Fibroblast of gingiva (primary cell): ENCODE measurements around the gene IFI27L2.
"Not testable (repeated sequence)": the region's sequence is repeated elsewhere in the genome, so short reads cannot be mapped to it uniquely, and the experiment has no call there.

ENCODE experiments used
- DNase-seq: peaks from one replicate; pipeline ENCODE4 v3.0.0-alpha.2; 2011; ENCODE audit warnings: low read depth

The IFI27L2 gene, protein sequence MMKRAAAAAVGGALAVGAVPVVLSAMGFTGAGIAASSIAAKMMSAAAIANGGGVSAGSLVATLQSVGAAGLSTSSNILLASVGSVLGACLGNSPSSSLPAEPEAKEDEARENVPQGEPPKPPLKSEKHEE

DNA sequence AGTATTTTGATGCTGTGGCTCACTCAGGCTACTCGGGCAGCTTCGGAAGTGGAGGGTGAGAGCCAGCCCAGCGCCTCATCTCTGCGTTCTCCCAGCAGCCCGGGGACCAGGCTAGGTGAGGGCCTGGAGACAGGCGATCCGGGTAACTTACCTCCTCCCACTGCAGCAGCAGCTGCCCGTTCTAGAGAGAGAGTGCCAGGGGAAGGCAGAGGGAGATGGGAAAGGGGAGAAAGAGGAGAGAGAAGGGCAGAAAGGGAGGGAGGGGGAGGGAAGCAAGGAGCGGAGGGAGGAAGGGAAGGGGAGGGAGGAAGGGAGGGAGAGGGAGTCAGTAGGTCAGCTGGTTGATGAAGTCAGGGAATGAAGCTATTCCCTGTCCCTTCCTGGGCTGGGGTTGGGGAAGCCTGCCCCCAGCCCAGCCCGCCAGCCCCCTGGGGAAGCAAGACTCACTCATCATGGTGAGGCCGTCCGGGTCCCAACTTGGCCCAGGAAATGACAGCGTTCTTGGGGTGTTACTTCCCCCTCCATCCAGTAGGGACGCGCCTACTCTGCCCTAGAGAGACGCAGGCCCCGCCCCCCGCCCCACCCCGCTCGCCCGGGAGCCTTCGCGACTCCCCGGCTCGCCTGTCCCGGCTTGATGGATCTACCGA, at the start of gene IFI27L2:
Gene IFI27L2, minus strand, starts transcription at position 494 of the 647 bp plus-strand sequence. Its CDS starts 40 bp downstream, at position 454.
- peak; percentile 86 for DNase-seq

DNA sequence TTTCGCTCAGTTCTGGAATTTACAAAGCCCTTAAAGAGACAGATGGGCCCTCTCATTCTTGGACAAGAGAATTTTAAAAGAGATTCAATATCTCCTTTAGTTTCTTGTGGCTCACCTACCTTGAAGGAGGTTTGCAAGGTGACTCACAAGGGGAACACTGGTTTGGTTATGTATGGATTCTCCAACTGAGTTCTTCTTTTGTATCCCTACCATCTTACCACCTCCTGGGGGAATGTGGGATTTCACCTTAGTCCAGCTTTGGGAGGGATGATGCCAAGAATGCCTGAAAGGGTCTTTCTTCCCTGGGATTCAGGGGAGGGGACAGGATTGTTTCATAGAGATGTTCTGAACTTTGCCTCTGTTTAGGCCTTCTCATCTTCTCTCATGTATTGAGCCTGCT, 48.4 kb upstream of the IFI27L2 start:
- no peak for DNase-seq

DNA sequence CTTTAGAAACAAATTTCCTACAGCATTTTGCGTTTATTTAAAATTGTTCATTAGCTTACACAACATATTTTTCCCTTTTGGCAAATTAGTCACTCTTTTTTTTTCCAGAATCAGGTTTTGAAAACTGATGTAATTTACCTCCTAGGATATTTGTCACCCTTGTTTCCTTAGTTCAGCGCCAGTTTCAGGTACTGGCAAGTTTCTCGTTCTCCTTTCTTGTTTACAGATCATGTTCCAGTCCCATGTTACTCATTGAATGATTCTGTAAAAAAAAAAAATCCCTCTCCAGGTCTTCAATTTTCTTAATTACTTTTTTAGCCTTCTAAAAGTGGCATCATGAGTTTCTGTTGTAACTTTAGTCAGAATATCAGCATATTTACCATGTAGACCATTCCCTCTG, 47.4 kb upstream of the IFI27L2 start:
- DNase-seq, result no peak

DNA sequence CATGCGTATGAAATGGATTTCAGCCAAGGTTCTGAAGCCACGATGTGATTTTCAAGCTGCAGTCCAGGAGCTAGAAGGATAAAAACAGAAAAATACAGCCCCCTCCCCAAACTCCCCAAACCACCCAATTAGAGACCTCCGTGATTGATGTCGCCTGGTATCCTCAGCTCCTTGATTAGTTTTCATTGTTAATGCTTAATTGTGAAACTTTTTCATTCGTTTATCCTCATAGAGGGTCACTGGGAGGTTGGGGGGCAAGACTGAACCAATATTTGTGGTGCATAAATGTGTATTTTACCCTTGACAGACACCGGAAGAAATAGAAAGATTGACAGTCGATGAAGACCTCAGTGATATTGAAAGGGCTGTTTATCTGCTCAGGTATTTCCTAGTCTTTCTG, 46.3 kb upstream of the IFI27L2 start:
- no peak for DNase-seq

DNA sequence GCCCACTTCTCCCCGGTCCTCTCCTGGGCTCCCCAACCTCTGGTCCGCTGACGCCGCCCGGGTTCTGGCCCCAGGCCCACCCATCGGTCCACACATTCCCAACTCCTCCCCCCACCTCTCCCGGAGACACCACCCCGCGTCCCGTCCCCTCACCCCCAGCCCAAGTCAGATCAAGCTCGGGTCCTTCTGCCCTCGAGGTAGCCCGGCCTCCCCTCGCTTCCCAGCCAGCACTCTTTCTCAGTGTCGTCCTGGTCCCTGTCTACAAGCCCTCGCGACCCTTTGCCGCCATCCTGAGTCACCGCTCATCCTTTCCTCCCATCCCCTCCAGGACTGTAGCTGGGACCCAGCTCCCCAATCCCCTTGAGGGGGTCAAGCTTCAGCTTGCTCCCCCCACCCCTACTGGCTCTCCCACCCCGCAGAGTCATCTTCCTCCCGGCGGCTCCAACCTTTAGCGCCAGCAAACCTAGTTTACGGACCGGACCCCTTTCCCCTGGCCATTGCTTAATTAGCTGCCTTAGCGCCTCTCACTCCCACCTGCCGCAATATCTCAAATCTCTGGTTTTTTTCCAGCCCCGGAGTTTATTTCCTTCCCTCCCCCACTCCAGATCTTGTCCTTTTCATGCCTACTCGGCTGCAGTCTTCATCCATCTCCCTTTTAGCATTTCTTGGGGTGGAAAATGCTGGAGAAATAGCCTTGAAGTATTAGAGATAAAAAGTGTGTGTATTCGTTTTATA, 45.8 kb upstream of the IFI27L2 start:
- no peak for DNase-seq

DNA sequence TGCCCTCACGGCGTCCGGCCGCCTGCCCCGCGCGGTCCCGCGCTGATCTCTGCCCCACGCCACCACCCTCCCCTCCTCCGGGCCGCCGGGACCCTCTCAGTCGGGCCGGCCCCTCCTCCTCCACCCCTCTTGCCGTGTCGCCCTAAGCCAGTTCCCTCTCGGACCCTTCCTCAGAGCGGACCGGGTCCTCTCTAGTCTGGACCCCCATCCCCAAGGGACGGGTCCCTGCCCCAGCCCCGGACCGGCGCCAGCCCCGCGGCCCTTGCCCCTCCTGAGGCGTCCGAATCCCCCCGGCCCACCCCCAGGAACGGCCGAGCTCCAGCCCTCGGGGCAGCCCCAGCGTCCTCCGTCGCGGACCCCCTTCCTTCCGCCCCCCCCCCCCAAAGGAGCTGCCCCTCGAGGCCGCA, 45.2 kb upstream of the IFI27L2 start:
- DNase-seq, result no peak

DNA sequence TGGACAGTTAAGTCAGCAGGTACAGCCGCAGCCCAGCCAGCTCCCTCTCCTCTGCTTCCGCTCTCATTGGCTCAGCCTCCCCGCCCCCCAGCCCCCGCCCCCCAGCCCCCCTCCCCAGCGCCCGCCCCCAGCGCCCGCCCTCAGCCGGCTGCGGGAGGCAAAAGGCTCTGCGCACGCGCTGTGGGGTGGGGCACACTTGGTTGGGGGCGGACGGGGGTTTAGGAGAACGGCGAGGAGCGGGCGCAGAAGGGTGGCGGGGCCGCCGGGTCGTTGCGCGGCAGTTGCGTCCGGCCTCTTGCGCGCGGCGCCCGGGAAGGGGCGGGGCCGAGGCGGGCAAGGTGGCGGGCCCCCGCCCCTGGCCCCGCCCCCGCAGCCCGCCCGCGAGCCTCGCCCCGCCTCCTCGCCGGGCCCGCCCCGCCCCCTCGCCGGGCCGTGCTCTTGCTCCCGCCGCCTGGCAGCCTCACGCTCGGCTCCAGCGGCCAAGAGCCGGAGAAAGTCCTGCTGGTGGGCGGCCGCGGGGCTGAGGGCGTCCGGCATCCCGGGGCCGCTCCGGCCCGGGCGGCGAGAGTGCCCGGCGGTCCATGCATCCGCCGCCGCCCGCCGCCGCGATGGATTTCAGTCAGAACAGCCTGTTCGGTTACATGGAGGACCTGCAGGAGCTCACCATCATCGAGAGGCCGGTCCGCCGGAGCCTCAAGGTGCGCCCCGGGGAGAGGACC, 44.6 kb upstream of the IFI27L2 start, which contains the start of gene PPP4R4:
Gene PPP4R4, plus strand, starts transcription at position 438 of the 719 bp plus-strand sequence. Its CDS starts 144 bp downstream, at position 582.
- DNase-seq, result peak; percentile 84

DNA sequence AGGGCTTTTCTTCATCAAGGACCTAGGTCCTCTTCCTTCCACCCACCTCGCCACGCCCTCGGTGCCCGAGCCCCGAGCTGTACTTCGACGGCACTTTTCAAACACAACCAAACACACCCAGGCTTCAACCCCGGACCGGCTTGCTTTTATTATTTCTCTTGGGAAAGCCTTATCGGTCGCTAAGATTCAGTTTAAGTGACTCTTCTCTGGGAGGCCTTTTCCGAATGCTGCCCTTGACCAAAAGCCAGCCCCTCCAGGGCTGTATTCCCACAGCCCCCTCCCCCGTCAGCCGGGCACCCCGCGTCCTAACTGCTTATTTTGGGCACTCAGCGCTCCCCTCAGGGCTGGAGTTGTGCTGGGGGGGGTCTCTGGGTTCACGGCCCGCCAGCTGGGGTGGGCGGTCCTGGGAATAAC, 44.1 kb upstream of the IFI27L2 start:
- DNase-seq, result no peak

DNA sequence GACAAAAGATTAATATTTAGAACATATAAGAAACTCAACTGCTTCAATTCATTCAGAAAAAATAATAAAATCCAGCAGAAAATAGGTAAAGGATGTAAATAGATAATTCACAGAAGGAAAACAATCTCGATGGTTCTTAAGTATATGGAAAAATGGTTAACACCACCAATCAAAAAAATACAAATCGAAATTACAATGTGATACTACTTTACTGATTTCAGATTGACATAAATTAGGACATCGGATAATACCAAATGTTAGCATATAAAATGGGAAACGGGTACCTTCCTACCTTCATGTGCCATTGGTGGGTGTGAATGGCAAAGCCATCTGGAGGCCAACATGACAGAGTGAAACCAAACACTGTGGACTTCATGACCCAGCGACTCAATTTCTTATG, 43.1 kb upstream of the IFI27L2 start:
- DNase-seq, result no peak

DNA sequence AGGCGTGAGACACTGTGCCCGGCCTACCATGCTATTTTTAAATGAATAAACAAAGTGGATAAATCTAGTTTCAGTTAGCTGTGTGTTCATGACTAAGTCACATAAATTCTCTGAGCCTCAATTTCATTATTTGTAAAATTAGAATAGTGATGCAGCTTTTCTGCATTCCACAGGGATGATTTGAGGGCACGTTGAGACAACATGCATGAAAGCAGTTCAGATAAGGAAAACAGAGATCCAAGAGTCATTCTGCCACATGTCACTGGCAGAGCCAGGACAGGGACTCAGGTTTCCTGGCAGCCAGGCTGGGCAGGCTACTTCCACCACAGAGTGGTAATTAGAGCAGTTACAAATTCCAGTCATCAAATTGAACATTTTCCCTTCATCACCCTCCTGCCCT, 41.8 kb upstream of the IFI27L2 start:
- DNase-seq, result peak; percentile 6

DNA sequence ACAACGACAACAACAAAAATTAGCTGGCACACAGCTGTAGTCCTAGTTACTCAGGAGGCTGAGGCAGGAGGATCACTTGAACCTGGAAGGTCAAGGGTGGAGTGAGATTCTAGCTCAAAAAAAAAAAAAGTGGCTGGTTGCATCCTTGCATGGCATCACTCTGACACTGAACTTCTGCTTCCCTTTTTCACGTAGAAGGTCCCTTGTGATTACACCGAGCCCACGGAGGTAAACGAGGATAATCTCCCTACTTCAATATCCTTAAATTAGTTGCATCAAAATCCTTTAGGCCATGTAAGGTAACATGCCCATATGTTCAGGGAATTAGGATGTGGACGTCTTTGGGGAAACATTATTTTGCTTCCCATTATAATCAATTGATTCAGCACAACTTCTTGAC, 40.7 kb upstream of the IFI27L2 start:
- DNase-seq, result no peak

DNA sequence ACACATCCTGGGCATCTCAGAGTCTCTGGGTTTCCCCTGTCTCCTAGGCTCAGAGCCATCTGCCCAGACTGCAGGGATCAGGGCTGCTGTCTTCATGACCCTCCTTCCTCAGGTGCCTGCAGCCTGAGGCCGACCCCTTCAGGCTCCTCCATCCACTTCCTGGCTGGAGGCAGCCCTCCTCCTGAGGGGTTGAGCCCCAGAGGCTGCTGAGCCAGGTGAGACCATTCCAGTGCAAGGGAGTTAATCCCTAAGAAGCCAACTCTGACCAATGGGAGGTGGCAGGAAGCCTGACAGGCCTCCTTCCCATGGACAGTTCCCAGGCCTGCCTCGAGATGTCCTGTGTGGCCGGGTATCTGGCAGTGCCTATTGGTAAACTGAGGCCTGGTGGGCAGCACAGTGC, 36.3 kb upstream of the IFI27L2 start:
- DNase-seq, result no peak

DNA sequence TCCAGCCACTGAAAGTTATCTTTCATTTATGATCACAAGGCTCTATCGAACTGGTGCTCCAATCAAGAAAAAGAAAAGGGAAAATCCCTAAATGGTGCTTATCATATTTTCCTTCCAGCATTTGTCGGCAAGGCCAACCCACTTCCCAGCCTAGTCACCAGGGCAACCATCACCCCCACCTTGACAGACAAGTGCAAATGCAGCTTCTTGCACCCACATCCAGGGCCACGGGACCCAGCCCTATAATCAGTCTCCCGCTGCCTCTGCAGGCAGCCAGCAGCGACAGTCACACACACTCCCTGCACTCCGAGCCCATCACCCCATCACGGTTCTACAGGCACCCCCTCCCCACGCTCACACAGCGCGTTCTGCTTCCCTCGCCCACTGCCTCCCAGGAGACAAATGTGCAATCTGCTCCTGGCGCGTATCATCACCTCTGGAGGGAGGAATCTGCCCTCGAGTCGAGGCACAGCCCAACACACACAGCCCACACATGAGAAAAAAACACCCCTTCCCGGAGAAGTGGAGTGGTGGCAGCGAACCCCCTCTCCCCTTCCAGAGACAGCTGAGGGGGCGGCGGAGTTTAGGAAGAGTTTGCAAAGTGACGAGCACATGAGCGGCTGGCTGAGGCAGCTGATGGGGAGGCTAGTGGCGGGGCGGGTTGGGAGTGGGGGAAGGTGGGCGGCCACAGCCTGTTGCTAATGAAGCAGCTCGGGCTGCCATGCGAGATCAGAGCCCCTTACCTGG, 35.5 kb upstream of the IFI27L2 start:
- DNase-seq, result no peak

DNA sequence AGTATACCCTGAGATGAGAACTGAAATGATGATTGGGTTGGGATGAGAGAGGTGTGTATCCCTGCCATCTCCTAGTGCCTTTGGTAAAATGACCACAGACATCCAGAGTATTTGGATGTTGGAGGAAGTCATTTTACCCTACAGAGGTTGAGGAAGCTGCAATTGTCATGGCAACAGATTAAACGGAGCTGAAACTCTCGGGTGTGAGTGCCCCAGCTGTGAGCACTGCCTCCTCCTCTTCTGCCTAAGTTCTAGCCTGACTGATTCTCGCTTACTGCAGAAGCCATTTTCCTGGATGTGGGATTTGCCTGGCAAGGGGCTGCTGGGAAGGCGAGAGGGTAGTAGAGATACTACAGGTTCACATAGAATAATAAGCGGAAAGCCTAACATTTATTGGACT, 34.4 kb upstream of the IFI27L2 start:
- no peak for DNase-seq

DNA sequence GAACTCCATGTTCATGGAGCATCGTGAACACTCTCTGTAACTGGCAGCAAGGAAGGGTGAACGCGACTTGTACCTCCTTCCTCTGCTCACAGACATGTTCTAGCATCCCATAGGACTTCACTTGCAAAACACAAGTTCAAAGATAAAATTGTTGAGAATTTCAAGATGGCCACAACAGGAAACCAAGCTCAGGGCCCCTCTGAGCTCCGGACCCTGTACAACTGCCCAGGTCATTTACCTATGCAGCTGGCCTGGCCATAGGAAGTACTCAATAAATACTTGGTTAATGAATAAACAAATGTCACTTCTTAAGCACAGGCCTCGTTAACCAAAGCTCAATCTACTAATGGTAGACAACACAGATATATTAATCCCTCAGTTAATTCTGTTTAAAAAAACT, 33.1 kb upstream of the IFI27L2 start:
- DNase-seq, result no peak

DNA sequence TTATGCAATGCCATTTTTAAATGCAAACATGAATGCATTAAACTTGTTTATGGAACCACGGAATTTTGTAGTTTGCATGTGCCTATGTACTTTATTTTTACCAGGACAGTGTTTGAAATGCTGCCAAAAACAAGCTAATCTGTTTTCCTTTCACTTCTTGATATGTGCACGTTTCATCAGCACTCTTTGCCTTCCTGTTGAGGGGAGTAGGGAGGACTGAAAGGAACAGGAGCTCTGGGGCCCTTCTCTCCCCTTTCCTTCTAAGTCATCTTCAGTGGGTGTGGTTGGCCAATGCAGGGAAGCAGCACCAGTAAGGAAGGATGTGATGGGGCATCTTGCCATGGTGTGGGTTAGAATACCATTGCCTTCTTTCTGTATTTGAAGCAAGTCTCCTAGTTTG, 32.6 kb upstream of the IFI27L2 start:
- DNase-seq, result no peak

DNA sequence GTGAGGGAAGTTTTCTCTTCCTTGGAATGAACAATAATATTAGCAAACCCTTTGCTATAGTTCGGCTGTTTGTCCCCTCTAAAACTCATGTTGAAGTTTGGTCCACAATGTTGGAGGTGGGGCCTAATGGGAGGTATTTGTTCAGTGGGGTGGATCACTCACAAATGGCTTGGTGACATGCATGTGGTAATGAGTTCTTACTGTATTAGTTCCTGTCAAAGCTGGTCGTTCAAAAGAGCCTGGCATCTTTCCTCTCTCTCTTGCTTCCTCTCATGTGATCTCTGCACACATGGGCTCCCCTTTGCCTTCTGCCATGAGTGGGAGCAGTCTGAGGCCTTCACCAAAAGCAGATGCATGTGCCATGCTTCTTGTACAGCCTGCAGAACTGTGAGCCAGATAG, 31.7 kb upstream of the IFI27L2 start:
- DNase-seq, result no peak

DNA sequence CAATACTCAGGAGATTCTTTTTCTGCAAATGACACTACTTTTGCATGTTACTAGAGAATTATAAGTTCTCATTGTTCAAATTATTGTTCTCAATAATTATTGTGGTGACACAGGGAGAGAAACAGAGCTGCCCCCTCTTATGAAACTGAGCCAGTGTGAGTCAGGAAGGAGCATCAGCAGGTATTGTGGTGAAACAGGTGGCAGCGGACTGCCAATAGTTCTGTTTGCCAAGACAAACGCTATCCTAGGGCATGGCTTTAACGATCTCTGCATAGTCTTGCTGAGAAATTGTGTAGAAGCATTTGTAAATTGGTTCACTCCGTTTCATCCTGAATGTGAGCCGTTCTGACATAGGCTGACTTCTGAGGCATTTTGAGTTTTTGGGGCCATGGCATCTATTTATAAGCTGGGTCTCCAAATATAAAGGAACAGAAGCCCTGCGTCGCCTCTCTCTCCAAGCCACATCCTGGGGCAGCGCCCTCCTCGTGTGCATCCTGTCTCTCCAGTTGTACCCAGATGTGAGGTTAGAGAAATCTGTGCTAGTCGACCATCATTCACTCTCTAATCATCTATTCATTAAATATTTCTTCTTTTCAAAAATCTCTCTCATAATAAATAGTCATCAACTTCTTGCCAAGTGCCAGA, 29.0 kb upstream of the IFI27L2 start:
- no peak for DNase-seq

DNA sequence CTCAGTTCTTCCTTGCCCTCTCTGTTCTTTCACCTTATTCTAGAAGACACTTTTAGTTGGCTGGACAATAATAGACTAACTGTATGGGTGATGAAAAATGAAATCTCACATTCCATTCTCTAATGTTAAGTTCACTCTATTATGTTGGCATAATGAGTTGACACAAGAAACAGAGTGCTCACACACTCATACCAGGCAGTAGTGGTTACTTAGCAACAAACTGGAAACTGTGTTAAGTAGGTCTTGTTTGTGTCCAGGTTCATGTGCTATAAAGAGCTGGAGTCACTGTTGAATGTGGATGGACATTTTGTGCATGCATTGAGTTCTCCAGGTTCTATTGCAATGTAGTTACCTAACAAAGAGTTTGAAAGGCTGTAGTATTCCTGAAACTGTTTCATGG, 27.8 kb upstream of the IFI27L2 start:
- DNase-seq, result no peak

DNA sequence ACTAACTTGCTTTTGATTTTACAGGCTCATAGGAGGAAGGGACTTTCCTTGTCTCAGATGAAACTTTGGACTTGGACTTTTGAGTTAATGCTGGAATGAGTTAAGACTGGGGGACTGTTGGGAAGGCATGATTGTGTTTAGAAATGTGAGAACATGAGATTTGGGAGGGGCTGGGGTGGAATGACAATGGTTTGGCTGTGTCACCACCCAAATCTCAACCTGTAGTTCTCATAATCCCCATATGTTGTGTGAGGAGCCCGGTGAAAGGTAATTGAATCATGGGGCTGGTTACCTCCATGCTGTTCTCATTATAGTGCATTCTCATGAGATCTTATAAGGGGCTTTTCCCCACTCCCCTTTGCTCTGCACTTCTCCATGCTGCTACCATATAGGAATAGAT, 26.7 kb upstream of the IFI27L2 start:
- DNase-seq, result not testable (repeated sequence)

DNA sequence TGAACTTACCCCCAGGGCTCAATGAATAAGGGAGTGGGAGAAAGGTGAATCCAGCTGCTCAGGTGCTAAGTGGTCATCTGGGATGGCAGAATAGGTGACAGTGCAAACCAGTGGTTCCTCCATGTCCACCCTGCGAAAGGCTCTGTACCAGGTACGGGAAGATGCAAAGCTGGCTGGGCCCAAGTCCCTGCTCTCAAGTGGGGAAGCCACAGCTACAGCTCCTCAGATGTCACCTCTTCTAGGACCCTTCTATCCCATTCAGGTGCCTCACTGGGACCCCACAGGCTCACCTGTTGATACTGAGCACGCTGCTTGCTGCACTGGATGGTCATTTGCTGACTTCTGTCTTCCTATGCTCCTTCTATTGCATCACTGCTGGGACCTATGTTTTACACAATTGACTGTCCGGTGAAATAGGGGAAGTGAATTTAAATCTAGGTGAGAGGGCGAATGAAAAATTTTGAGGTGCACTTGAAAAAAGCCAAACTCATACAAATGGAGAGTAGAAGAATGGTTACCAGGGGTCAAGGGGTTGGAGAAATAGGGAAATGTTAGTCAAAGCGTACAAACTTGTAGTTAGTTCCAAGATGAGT, 24.4 kb upstream of the IFI27L2 start:
- DNase-seq, result no peak
